MM.1S (cell line): Measurements from ENCODE around the gene EPX.

Experiments
- DNase-seq: peaks from one replicate; pipeline ENCODE4 v3.0.0-alpha.2; 2015
- H2AFZ ChIP-seq: fragments of 300-600 bp; sonication (generic); 2 replicates; pipeline ENCODE4 v1.6.0; 2016; ENCODE audit warnings: antibody characterized with exemption, low read length
- H3F3A ChIP-seq: fragments of 300-600 bp; sonication (generic); 2 replicates; pipeline ENCODE4 v1.6.1; 2016; ENCODE audit warnings: mild to moderate bottlenecking, antibody characterized with exemption, low read length, moderate library complexity, mixed read lengths; ENCODE audit not compliant: insufficient read depth
- H3K27ac ChIP-seq: fragments of 300-600 bp; sonication (generic); 2 replicates; pipeline ENCODE4 v1.5.1; 2016; ENCODE audit warnings: mild to moderate bottlenecking, low read length
- H3K27me3 ChIP-seq: fragments of 300-600 bp; sonication (generic); replicated peaks from 2 replicates; pipeline ENCODE4 v1.6.0; 2016; ENCODE audit warnings: low read length; ENCODE audit not compliant: insufficient read depth
- H3K36me3 ChIP-seq: fragments of 300-600 bp; sonication (generic); replicated peaks from 2 replicates; pipeline ENCODE4 v1.6.1; 2016; ENCODE audit warnings: mild to moderate bottlenecking, low read length, mixed read lengths; ENCODE audit not compliant: insufficient read depth
- H3K4me1 ChIP-seq: fragments of 300-600 bp; sonication (generic); 2 replicates; pipeline ENCODE4 v1.6.1; 2016; ENCODE audit warnings: low read length, mixed read lengths
- H3K4me2 ChIP-seq: fragments of 300-600 bp; sonication (generic); 2 replicates; pipeline ENCODE4 v1.6.0; 2016; ENCODE audit warnings: low read depth, low read length
- H3K4me3 ChIP-seq: fragments of 300-600 bp; sonication (generic); 2 replicates; pipeline ENCODE4 v1.5.1; 2016; ENCODE audit warnings: low read length, mixed read lengths
- H3K79me2 ChIP-seq: fragments of 300-600 bp; sonication (generic); 2 replicates; pipeline ENCODE4 v1.6.1; 2016; ENCODE audit warnings: mixed run types, low read length, mixed read lengths
- H3K9ac ChIP-seq: fragments of 300-600 bp; sonication (generic); 2 replicates; pipeline ENCODE4 v1.6.1; 2016; ENCODE audit warnings: low read length, mixed read lengths
- H3K9me2 ChIP-seq: fragments of 300-600 bp; sonication (generic); replicated peaks from 2 replicates; pipeline ENCODE4 v1.6.1; 2016; ENCODE audit warnings: mild to moderate bottlenecking, low read length, mixed read lengths; ENCODE audit not compliant: insufficient read depth
- H3K9me3 ChIP-seq: fragments of 300-600 bp; sonication (generic); replicated peaks from 2 replicates; pipeline ENCODE4 v1.6.1; 2016; ENCODE audit warnings: mild to moderate bottlenecking, low read length, mixed read lengths; ENCODE audit not compliant: insufficient read depth
- H4K20me1 ChIP-seq: fragments of 300-600 bp; sonication (generic); 2 replicates; pipeline ENCODE4 v1.6.1; 2016; ENCODE audit warnings: mild to moderate bottlenecking, low read length, moderate library complexity, mixed read lengths; ENCODE audit not compliant: insufficient read depth
- CTCF ChIP-seq: fragments of 300-600 bp; sonication (generic); IDR thresholded peaks from 2 replicates; pipeline ENCODE4 v1.5.1; 2016; ENCODE audit warnings: antibody characterized with exemption, low read length, mixed read lengths
- EZH2 ChIP-seq: fragments of 300-600 bp; sonication (generic); optimal IDR thresholded peaks from 2 replicates; pipeline ENCODE3; 2017; ENCODE audit warnings: low read depth, mild to moderate bottlenecking, antibody characterized with exemption, low read length, mixed read lengths
- EZH2phosphoT487 ChIP-seq: fragments of 300-600 bp; sonication (generic); IDR thresholded peaks from 2 replicates; pipeline ENCODE4 v1.6.1; 2018; ENCODE audit warnings: antibody characterized with exemption, low read length

Gene EPX

GRCh38 chr17:58249270-58250133 is 57.0 kb downstream of the EPX start:
- Histone ChIP-seq H3K9me3 (no peaks in the 10 kb centered on the region), H3K4me3 (peak overlapping the region; percentile 58), H3K9ac (peak overlapping the region; percentile 26; the same call in 1 of the 2 replicates), H3K36me3 (no peaks in the 10 kb centered on the region), H3F3A (no peaks in the 10 kb centered on the region), H3K79me2 (no peaks in the 10 kb centered on the region), H3K27me3 (peaks cover 88% of the 10 kb centered on the region), H3K4me2 (peak overlapping the region; percentile 100), H3K27ac (no peak overlapping the region), H4K20me1 (no peaks in the 10 kb centered on the region), H3K9me2 (no peaks in the 10 kb centered on the region), H2AFZ (peak overlapping the region; percentile 90), H3K4me1 (peaks cover 5% of the 10 kb centered on the region)
- peak; percentile 42 for DNase-seq
- TF ChIP-seq EZH2 = no peak
- TF ChIP-seq CTCF = peak; percentile 82
- TF ChIP-seq EZH2phosphoT487 = no peak

GRCh38 chr17:58250344-58251011 is 58.0 kb downstream of the EPX start:
- no peaks in the 10 kb centered on the region for H4K20me1 ChIP-seq
- H2AFZ ChIP-seq = peak overlapping the region; percentile 90; the same call in 1 of the 2 replicates
- no peaks in the 10 kb centered on the region for H3K9me3 ChIP-seq
- no peak overlapping the region for H3K27ac ChIP-seq
- H3F3A ChIP-seq = no peaks in the 10 kb centered on the region
- H3K27me3 ChIP-seq = peaks cover 84% of the 10 kb centered on the region
- no peak for TF ChIP-seq CTCF
- no peak for TF ChIP-seq EZH2
- no peak for TF ChIP-seq EZH2phosphoT487
- H3K79me2 ChIP-seq = no peaks in the 10 kb centered on the region
- no peak overlapping the region for H3K4me3 ChIP-seq
- H3K4me1 ChIP-seq = peaks cover 5% of the 10 kb centered on the region
- H3K9ac ChIP-seq = no peak overlapping the region
- no peaks in the 10 kb centered on the region for H3K9me2 ChIP-seq
- no peak for DNase-seq
- no peaks in the 10 kb centered on the region for H3K36me3 ChIP-seq
- no peak overlapping the region for H3K4me2 ChIP-seq

GRCh38 chr17:58252141-58252540 is 59.6 kb downstream of the EPX start:
- DNase-seq = no peak
- no peak overlapping the region for H3K27ac ChIP-seq
- no peak overlapping the region for H2AFZ ChIP-seq
- H3K79me2 ChIP-seq = no peaks in the 10 kb centered on the region
- no peaks in the 10 kb centered on the region for H4K20me1 ChIP-seq
- H3K4me3 ChIP-seq = no peak overlapping the region
- no peaks in the 10 kb centered on the region for H3F3A ChIP-seq
- H3K9ac ChIP-seq = no peak overlapping the region
- H3K9me2 ChIP-seq = no peaks in the 10 kb centered on the region
- no peak for TF ChIP-seq CTCF
- TF ChIP-seq EZH2phosphoT487 = no peak
- no peak for TF ChIP-seq EZH2
- H3K9me3 ChIP-seq = no peaks in the 10 kb centered on the region
- H3K36me3 ChIP-seq = no peaks in the 10 kb centered on the region
- peaks cover 5% of the 10 kb centered on the region for H3K4me1 ChIP-seq
- no peak overlapping the region for H3K4me2 ChIP-seq
- peaks cover 76% of the 10 kb centered on the region for H3K27me3 ChIP-seq
